WTC11 (cell line): ENCODE data around the gene JADE1.

Experiments used
- JUN ChIP-seq: sonication (generic); formaldehyde crosslinking; IDR thresholded peaks from 2 replicates; pipeline ENCODE4 v1.8.0; 2023; ENCODE audit warnings: mild to moderate bottlenecking, missing genetic modification reagents
- ZBTB21 ChIP-seq: sonication (generic); formaldehyde crosslinking; IDR thresholded peaks from 2 replicates; pipeline ENCODE4 v1.8.1; 2023; ENCODE audit warnings: mild to moderate bottlenecking, missing genetic modification reagents, borderline replicate concordance
- TF ChIP-seq, protein P1 (sequence below): sonication (generic); formaldehyde crosslinking; conservative IDR thresholded peaks from 2 replicates; pipeline ENCODE4 v1.8.1; 2022; ENCODE audit warnings: mild to moderate bottlenecking, missing genetic modification reagents
- TF ChIP-seq, protein P2 (sequence below): sonication (generic); formaldehyde crosslinking; IDR thresholded peaks from 2 replicates; pipeline ENCODE4 v1.8.0; 2022; ENCODE audit warnings: mild to moderate bottlenecking, missing genetic modification reagents

DNA sequence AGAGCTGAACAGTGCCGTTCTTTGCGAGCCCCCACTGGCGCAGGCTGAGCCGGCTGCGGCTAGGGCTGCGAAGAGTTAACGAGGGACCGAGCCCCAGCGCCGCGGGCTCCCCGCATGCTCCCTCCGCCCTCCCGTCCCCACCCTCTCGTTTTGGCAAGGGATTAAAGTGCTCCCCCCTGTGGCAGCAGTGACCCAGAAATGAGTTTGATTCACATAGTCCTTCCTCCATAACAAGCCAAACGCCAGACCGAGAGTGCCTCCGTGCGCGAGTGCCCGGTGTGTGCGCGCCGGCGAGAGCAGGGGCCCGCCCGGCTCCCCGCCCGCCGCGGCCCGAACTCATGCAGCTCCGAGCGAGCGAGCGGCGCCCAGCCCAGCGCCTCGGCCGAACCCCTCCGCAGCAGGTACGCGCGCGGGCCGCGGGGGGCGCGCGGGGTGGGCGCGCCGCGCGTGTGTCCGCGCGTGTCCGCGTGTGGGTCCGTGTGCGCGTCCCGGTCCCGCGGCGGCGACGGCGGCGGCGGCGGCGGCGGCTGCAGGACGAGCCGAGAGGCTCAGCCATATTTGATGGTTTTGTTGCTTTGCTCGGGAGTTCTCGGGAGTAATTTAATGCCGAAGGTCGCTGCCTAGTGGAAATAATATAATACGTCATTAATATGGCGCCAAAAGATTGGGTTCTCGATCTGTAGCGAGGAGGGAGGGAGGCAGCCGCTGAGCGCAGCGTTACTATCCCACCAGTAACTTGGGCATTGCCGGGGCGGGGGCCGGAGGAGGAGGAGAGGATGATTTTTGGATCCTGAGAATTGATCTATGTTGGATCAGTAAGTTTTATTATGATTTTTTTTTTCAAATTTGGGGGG, at the start of gene JADE1:
- TF ChIP-seq, protein P1, sequence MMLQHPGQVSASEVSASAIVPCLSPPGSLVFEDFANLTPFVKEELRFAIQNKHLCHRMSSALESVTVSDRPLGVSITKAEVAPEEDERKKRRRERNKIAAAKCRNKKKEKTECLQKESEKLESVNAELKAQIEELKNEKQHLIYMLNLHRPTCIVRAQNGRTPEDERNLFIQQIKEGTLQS (CRISPR knock-in tag) = no peak
- TF ChIP-seq ZBTB21 (CRISPR knock-in tag) (peak; percentile 66; the same call in 1 of the 2 replicates), JUN (CRISPR knock-in tag) (no peak)
- TF ChIP-seq, protein P2, sequence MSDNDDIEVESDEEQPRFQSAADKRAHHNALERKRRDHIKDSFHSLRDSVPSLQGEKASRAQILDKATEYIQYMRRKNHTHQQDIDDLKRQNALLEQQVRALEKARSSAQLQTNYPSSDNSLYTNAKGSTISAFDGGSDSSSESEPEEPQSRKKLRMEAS (CRISPR knock-in tag) = peak; percentile 58; the same call in 1 of the 2 replicates
